Breast epithelium (tissue), 4 donors: ENCODE results near the gene NAALADL1. TPM values are rescaled to one million over a fixed set of nuclear protein-coding genes. Genes with fewer than 3 reads are reported as not detected.

ENCODE experiments used
- DNase-seq, 2 donors: peaks; one replicate each; pipeline ENCODE4 v3.0.0-alpha.2; 2019; ENCODE audit warnings: low spot score in 2 of 2
- H3K27ac ChIP-seq, 2 donors: fragments of 200-600 bp; sonication (generic) in 1 of 2; one replicate each; pipeline ENCODE4 v1.5.1; 2016 to 2019; ENCODE audit warnings: mild to moderate bottlenecking in 1 of 2
- H3K27me3 ChIP-seq, 2 donors: fragments of 200-600 bp; sonication (generic) in 1 of 2; one replicate each; pipeline versions ENCODE4 v1.5.1 to v1.6.0; 2017 to 2019; ENCODE audit warnings: control low read depth in 1 of 2, mild to moderate bottlenecking in 1 of 2
- H3K36me3 ChIP-seq: fragments of 200-600 bp; one replicate; pipeline ENCODE4 v1.5.1; 2019
- H3K4me1 ChIP-seq, 2 donors: fragments of 200-600 bp; sonication (generic); one replicate each; pipeline ENCODE4 v1.5.1; 2016 to 2019; ENCODE audit warnings: control low read depth in 1 of 2
- H3K4me3 ChIP-seq, 3 donors: fragments of 200-600 bp; sonication (generic); 1 replicate in 2 of 3; 2 replicates in 1 of 3; pipeline ENCODE4 v1.5.1; 2016 to 2019; ENCODE audit warnings: mild to moderate bottlenecking in 3 of 3, moderate library complexity in 2 of 3
- H3K9me3 ChIP-seq, 2 donors: fragments of 200-600 bp; sonication (generic) in 1 of 2; one replicate each; pipeline ENCODE4 v1.5.1; 2016 to 2019; ENCODE audit warnings: control low read depth in 1 of 2
- POLR2A ChIP-seq: fragments of 450-650 bp; IDR thresholded peaks from one replicate; pipeline ENCODE4 v1.6.1; 2016; ENCODE audit warnings: antibody characterized with exemption, mild to moderate bottlenecking, moderate library complexity
- POLR2AphosphoS5 ChIP-seq, 3 donors: sonication (generic); formaldehyde crosslinking; IDR thresholded peaks; one replicate each; pipeline ENCODE4 v1.6.1; 2017; ENCODE audit warnings: antibody characterized with exemption in 3 of 3
- intact Hi-C: fragments of 100-400 bp; cut with DNase I; formaldehyde crosslinking; loops from one replicate; pipeline ENCODE4 v1.15.1; 2023; ENCODE audit warnings: low total_unique reads
- total RNA-seq, 3 donors: library from RNA; depleted of rRNA; stranded (reverse); fragments of >200 nt; gene quantifications; one replicate each; pipeline ENCODE4 v1.1.0, GENCODE V29; 2016
- TF ChIP-seq, protein P1 (sequence below), 3 donors: fragments of 450-650 bp; IDR thresholded peaks; one replicate each; pipeline ENCODE4 v1.5.1; 2016 to 2017; ENCODE audit warnings: antibody characterized with exemption in 3 of 3, mild to moderate bottlenecking in 3 of 3, moderate library complexity in 3 of 3

NAALADL1 gene
- total RNA-seq, 3 donors from 2014 or later = 15.5 to 28.8 (median 19.2) TPM

- Histone ChIP-seq H3K9me3 (no peaks in the 10 kb centered on the region), H3K36me3 (no peaks in the 10 kb centered on the region), H3K4me3 (no peak overlapping the region), H3K27ac (no peak overlapping the region), H3K27me3 (no peaks in the 10 kb centered on the region), H3K4me1 (no peaks in the 10 kb centered on the region)
- TF ChIP-seq POLR2A (no peak), POLR2AphosphoS5 (IDR thresholded peaks at IDR 0.05) (no peak)
- TF ChIP-seq, protein P1, sequence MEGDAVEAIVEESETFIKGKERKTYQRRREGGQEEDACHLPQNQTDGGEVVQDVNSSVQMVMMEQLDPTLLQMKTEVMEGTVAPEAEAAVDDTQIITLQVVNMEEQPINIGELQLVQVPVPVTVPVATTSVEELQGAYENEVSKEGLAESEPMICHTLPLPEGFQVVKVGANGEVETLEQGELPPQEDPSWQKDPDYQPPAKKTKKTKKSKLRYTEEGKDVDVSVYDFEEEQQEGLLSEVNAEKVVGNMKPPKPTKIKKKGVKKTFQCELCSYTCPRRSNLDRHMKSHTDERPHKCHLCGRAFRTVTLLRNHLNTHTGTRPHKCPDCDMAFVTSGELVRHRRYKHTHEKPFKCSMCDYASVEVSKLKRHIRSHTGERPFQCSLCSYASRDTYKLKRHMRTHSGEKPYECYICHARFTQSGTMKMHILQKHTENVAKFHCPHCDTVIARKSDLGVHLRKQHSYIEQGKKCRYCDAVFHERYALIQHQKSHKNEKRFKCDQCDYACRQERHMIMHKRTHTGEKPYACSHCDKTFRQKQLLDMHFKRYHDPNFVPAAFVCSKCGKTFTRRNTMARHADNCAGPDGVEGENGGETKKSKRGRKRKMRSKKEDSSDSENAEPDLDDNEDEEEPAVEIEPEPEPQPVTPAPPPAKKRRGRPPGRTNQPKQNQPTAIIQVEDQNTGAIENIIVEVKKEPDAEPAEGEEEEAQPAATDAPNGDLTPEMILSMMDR (IDR thresholded peaks at IDR 0.05) = no peak
- no peak for DNase-seq
- intact Hi-C loops = no loop called here
Observed at GRCh38 chr11:65069217-65069616, 10.9 kb upstream of the NAALADL1 start.

DNA sequence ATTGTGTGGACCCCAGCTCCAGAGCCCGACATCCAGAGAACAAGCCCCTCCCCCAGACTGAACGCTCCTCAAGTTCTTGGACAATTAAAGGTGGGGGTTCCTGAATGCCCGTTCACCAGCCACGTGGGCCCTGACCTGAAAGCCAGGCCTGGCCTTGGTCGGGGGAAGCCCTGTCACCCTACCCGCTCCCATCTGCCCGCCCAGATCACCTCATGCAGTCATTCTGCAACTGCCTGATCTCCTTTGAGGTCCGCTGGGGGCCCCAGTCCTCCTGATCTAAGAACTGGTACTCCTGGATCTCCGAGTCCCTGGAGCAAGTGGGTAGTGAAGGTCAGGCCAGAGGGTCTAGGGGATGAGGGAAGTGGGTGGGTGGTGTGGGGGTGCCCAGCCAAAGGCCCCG, 9.1 kb upstream of the NAALADL1 start:
- no peaks in the 10 kb centered on the region for H3K27me3 ChIP-seq
- H3K27ac ChIP-seq = no peak overlapping the region
- DNase-seq = no peak
- H3K9me3 ChIP-seq = no peaks in the 10 kb centered on the region
- H3K4me1 ChIP-seq = no peaks in the 10 kb centered on the region
- no peak for TF ChIP-seq POLR2A
- H3K4me3 ChIP-seq = no peak overlapping the region
- intact Hi-C loops = no loop called here
- H3K36me3 ChIP-seq = no peaks in the 10 kb centered on the region

DNA sequence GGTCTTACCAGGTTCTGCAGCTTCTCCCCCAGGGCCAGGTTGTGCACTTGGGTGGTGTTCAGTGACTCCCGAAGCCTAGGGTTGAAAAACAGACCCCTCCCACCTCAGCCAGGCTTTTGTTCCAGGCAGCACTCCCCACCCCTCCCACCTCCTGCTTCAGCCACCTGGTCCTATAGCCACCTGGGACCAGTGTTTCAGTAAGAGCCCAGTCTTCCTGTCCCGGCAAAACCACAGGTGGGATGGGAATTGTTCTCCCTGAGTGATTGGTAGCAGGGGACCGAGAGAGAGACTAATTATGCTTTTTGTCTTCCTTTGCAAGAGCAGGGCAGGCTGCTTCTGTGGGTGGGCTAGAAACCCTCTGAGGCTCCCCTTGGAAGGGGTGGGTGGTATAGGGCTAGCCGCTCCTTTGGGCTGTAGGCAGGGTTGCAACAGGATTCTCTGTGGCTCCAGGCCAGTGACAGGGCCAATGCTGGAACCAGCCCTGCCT, 8.5 kb upstream of the NAALADL1 start:
- no peak overlapping the region for H3K27ac ChIP-seq
- no peak overlapping the region for H3K4me3 ChIP-seq
- H3K36me3 ChIP-seq = no peaks in the 10 kb centered on the region
- no peak for DNase-seq
- H3K4me1 ChIP-seq = no peaks in the 10 kb centered on the region
- TF ChIP-seq, protein P1 (IDR thresholded peaks at IDR 0.05) = no peak
- TF ChIP-seq POLR2A (no peak), POLR2AphosphoS5 (IDR thresholded peaks at IDR 0.05) (no peak)
- no peaks in the 10 kb centered on the region for H3K9me3 ChIP-seq
- intact Hi-C loops = no loop called here
- H3K27me3 ChIP-seq = no peaks in the 10 kb centered on the region

DNA sequence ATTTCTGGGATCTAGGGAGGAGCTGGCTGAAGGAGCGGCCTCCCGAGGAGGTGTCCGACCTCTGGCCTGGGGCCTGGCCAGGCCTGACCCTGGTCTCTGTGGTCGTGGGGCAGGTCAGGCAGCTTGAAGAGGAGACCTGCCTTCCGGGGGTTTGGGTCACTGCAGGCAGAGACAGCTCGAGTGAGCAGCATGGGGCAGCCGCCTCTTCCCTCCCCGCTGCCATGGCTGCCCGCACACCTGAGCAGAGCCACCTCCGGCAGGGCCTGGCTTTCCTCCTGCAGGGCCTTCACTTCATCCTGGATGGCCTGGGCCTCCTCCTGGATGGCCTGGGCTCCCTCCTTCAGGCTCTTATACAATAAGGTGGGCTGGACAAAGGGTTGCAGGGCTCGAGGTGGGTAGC, 8.0 kb upstream of the NAALADL1 start:
- H3K27ac ChIP-seq = no peak overlapping the region
- H3K4me1 ChIP-seq = no peaks in the 10 kb centered on the region
- TF ChIP-seq POLR2AphosphoS5 (IDR thresholded peaks at IDR 0.05) (no peak), POLR2A (no peak)
- TF ChIP-seq, protein P1 (IDR thresholded peaks at IDR 0.05) = no peak
- no peak overlapping the region for H3K4me3 ChIP-seq
- H3K36me3 ChIP-seq = no peaks in the 10 kb centered on the region
- no peaks in the 10 kb centered on the region for H3K27me3 ChIP-seq
- DNase-seq = no peak
- intact Hi-C loops = no loop called here
- H3K9me3 ChIP-seq = no peaks in the 10 kb centered on the region

GRCh38 chr11:65065851-65066250, 7.5 kb upstream of the NAALADL1 start:
- Histone ChIP-seq H3K4me3 (no peak overlapping the region), H3K27ac (no peak overlapping the region), H3K27me3 (no peaks in the 10 kb centered on the region), H3K36me3 (no peaks in the 10 kb centered on the region), H3K4me1 (no peaks in the 10 kb centered on the region), H3K9me3 (no peaks in the 10 kb centered on the region)
- no peak for DNase-seq
- TF ChIP-seq POLR2A (no peak), POLR2AphosphoS5 (IDR thresholded peaks at IDR 0.05) (no peak)
- TF ChIP-seq, protein P1 (IDR thresholded peaks at IDR 0.05) = no peak
- intact Hi-C loops = no loop called here

DNA sequence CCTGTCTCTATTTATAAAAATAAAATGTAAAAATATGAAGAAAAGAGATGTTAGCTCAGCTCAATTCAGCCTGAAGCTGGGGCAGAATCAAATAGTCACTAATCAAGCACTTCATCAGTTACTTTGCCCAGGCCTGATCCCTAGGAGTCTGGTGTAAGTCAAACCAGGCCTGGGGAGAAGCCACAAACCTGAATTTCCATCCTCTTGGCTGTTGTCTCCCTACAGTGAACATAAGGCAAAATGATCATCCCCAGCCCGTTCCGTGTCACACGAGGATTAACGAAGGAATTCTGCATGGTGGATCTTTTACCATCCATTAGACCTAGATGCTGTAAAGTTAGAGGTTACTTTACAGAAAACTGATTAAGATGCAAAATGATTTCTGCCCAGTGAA, 6.5 kb upstream of the NAALADL1 start:
- TF ChIP-seq, protein P1 (IDR thresholded peaks at IDR 0.05) = no peak
- H3K27me3 ChIP-seq = no peaks in the 10 kb centered on the region
- H3K4me3 ChIP-seq = no peak overlapping the region
- no peak overlapping the region for H3K27ac ChIP-seq
- intact Hi-C loops = no loop called here
- H3K36me3 ChIP-seq = no peaks in the 10 kb centered on the region
- H3K9me3 ChIP-seq = no peaks in the 10 kb centered on the region
- no peaks in the 10 kb centered on the region for H3K4me1 ChIP-seq
- no peak for DNase-seq
